Left renal pelvis (tissue), 4 donors: Measurements from ENCODE around the gene EIF4E. TPM values are rescaled to one million over a fixed set of nuclear protein-coding genes. Genes with fewer than 3 reads are reported as not detected.
"Not testable (repeated sequence)": the region's sequence is repeated elsewhere in the genome, so short reads cannot be mapped to it uniquely, and the experiment has no call there.

ENCODE experiments used
- DNase-seq, 4 donors: peaks; one replicate each; pipeline ENCODE4 v3.0.0-alpha.2; 2013; ENCODE audit warnings: low read depth in 4 of 4, low spot score in 3 of 4
- polyA plus RNA-seq, 4 donors: library from polyadenylated mRNA; unstranded; fragments of 120-200 nt; gene quantifications; one replicate each; pipeline ENCODE4 v1.2.1, GENCODE V29; 2013; ENCODE audit not compliant: insufficient read length in 4 of 4

EIF4E gene
- polyA plus RNA-seq, 4 donors: 88.0 to 149 (median 128) TPM

- no peak for DNase-seq
Observed at GRCh38 chr4:98887145-98887544, 41.8 kb downstream of the EIF4E start.

DNA sequence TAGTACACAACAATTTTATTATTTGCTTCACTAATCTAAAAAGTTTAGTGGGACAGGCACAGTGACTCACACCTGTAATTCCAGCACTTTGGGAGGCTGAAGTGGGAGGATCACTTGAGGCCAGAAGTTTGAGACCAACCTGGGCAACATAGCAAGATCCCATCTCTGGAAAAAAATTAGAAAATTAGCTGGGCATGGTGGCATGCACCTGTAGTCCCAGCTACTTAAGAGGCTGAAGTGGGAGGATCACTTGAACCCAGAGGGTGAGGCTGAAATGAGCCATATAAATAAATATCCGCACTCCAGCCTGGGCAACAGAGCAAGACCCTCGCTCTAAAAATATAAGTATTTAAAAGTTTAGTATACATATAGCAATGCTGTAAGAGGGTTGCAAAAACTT lies 42.6 kb downstream of the EIF4E start:
- DNase-seq: not testable (repeated sequence)

- DNase-seq: not testable (repeated sequence)
Observed at GRCh38 chr4:98880884-98881283, 48.0 kb downstream of the EIF4E start.

DNA sequence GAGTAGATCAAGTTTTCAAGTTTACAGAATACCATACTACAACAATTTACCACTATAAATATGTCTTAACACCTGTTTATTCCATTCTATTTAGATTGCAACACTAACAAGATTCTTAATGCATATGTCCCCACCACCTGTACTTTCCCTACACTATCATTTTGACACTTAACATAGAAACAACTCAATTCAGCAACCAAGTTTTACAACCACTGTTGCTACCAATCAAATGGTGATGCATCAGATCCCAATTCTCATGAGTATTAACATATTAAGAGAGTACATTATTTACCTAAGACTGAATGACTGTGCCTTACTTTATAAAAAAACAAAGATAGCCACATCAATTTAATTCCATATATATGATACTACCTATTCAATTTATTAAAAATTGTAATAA lies 49.4 kb downstream of the EIF4E start:
- DNase-seq: no peak

DNA sequence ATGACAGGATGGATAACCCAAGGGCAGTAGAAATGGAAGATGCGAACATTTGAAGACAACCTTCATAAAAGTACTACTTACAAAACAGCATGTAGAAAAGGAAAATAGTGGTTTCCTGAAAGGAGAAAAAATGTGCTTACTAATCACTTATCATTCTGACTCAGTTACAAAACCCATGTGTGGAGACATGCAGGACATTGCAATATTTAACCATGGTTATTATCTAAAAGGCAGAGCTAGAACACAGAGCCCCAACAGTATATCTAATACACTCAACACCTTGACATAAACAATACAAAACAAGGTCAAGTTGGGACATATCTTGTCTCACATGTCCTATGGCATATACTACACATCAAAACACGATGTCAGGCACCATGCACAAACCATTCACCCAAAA lies 55.9 kb downstream of the EIF4E start:
- no peak for DNase-seq

- not testable (repeated sequence) for DNase-seq
Observed at GRCh38 chr4:98872120-98872906, 56.6 kb downstream of the EIF4E start.

GRCh38 chr4:98867648-98868047 lies 61.3 kb downstream of the EIF4E start:
- no peak for DNase-seq

DNA sequence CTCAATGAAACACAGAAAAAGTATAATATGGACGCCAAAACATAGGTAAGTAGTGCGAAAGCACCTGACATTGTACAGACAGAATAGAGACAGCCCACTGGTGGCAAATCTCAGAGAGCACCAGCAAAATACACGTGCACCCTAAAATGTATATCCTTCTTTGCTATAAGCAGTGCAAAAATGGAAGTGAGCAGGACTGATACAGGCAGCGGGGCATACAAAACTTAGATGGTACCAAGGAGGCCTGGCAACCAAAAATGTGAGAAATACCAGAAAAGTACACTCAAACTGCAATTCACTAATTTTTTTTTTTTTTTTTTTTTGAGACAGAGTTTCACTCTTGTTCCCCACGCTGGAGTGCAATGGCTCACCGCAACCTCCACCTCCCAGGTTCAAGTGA lies 63.9 kb downstream of the EIF4E start:
- no peak for DNase-seq

GRCh38 chr4:98864560-98864959 lies 64.4 kb downstream of the EIF4E start:
- DNase-seq: no peak

- no peak for DNase-seq
Observed at GRCh38 chr4:98862371-98862770, 66.6 kb downstream of the EIF4E start.

- DNase-seq: no peak
Observed at GRCh38 chr4:98861100-98861884, 67.6 kb downstream of the EIF4E start.

DNA sequence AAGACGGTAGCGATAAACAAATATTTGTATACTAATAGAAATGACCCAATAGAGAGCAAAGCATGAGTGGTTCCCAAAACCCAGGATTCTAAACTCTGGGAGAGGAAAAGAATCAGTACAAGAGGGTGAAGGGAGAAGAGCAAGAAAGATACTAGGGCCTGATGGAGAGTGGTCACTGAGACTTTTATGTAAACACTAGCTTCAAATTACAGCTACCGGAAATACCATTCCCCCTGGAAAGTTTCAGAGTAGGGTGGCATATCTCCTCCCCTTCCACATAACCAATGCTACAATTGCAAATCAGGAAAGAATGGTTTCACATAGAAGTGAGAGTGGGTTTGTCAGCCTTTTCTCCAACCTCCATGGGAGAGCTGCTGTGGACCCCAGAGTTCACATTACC lies 77.1 kb downstream of the EIF4E start:
- DNase-seq: no peak

GRCh38 chr4:98850937-98851336 lies 78.0 kb downstream of the EIF4E start:
- no peak for DNase-seq

DNA sequence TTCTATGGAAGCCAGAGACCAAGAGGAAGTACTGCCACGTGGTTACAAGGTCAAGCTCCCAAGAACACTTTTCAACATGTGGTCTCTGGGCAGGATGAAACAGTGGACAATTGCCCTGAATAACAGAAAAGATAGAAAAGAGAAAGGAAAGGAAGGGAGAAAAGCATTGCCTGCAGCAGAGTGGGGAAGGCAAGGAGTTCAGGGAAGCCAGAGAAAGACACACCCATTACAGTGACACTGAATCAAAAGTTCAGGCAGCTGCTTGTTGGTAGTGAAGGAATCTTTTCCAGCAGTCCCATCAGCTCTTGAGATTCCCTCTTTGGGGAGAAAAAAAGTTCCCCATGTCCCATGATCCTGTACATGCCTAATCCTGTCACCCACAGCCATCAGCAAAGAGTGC lies 80.5 kb downstream of the EIF4E start:
- DNase-seq: no peak

DNA sequence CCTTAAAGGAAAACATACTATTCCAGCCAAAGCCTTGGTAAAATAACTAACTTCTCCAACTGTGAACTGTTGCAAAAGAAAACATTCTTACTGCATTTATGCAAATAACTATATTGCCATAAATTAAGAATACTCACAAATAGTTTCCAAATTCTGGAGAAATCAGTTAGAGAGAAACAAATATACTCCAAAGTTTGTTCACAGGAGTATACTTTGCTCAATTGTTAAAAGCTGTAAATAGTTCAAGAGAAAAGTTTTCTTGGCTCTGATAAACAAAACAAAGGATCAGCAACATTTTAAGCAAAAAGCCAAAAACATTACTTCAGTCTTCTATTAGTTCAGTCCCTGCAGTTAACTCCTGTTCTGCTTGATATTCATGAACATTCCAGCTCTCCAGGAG lies 83.0 kb downstream of the EIF4E start:
- DNase-seq: no peak

- not testable (repeated sequence) for DNase-seq
Observed at GRCh38 chr4:98842917-98843316, 86.0 kb downstream of the EIF4E start.

- no peak for DNase-seq
Observed at GRCh38 chr4:98838977-98839618, 89.8 kb downstream of the EIF4E start.

- DNase-seq: no peak
Observed at GRCh38 chr4:98838531-98838930, 90.4 kb downstream of the EIF4E start.

DNA sequence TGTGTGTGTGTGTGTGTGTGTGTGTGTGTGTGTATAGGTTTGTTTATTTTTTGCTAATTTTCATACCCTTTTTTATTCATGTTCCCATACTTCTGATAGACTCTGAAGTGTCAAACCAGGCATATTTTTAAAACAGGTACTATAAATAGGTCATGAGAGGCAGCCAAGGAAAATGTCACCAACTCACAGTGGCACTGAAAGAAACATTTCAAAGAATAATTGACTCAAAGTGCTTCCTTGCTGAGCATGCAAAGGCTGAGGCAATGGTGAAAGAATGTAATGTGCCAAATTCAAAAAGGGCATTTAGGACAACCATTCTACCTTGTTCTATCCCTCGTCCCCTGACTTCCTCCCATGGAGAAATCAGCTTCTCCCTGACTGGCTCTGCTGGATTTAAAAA lies 95.5 kb downstream of the EIF4E start:
- DNase-seq: no peak

- DNase-seq: not testable (repeated sequence)
Observed at GRCh38 chr4:98831036-98831435, 97.9 kb downstream of the EIF4E start.
